Measurements from ENCODE around the gene SPATS1. TPM values are rescaled to one million over a fixed set of nuclear protein-coding genes. Genes with fewer than 3 reads are reported as not detected.

Gene SPATS1
- total RNA-seq, 1 experiment from 2014 or later, result not detected

- Mint-ChIP-seq H3K4me1 (peaks cover 18% of the 10 kb centered on the region), H3K27me3 (ENCODE audit: low read depth) (peaks cover 28% of the 10 kb centered on the region), H3K9me3 (no peaks in the 10 kb centered on the region), H3K4me3 (no peak overlapping the region), H3K27ac (no peak overlapping the region), H3K36me3 (no peaks in the 10 kb centered on the region)
- TF ChIP-seq ZSCAN18 (CRISPR knock-in tag; IDR thresholded peaks at IDR 0.05), result no peak
- TF ChIP-seq SOX15 (CRISPR knock-in tag; IDR thresholded peaks at IDR 0.05), result no peak
- no peak for TF ChIP-seq SMAD4 (CRISPR knock-in tag; IDR thresholded peaks at IDR 0.05)
- TF ChIP-seq, protein P1, sequence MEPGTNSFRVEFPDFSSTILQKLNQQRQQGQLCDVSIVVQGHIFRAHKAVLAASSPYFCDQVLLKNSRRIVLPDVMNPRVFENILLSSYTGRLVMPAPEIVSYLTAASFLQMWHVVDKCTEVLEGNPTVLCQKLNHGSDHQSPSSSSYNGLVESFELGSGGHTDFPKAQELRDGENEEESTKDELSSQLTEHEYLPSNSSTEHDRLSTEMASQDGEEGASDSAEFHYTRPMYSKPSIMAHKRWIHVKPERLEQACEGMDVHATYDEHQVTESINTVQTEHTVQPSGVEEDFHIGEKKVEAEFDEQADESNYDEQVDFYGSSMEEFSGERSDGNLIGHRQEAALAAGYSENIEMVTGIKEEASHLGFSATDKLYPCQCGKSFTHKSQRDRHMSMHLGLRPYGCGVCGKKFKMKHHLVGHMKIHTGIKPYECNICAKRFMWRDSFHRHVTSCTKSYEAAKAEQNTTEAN (CRISPR knock-in tag; IDR thresholded peaks at IDR 0.05), result no peak
- TF ChIP-seq ATF3 (CRISPR knock-in tag; conservative IDR thresholded peaks at IDR 0.05), result no peak
- TF ChIP-seq, protein P2, sequence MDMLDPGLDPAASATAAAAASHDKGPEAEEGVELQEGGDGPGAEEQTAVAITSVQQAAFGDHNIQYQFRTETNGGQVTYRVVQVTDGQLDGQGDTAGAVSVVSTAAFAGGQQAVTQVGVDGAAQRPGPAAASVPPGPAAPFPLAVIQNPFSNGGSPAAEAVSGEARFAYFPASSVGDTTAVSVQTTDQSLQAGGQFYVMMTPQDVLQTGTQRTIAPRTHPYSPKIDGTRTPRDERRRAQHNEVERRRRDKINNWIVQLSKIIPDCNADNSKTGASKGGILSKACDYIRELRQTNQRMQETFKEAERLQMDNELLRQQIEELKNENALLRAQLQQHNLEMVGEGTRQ (CRISPR knock-in tag; IDR thresholded peaks at IDR 0.05), result no peak
- TF ChIP-seq PREB (CRISPR knock-in tag; IDR thresholded peaks at IDR 0.05; ENCODE audit: borderline replicate concordance), result no peak
- TF ChIP-seq ATF1 (CRISPR knock-in tag; IDR thresholded peaks at IDR 0.05), result no peak
- no peak for TF ChIP-seq TP53 (CRISPR knock-in tag; IDR thresholded peaks at IDR 0.05)
- no peak for TF ChIP-seq NFE2L1 (CRISPR knock-in tag; IDR thresholded peaks at IDR 0.05)
- TF ChIP-seq, protein P3, sequence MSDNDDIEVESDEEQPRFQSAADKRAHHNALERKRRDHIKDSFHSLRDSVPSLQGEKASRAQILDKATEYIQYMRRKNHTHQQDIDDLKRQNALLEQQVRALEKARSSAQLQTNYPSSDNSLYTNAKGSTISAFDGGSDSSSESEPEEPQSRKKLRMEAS (CRISPR knock-in tag; IDR thresholded peaks at IDR 0.05), result no peak
- TF ChIP-seq, protein P4, sequence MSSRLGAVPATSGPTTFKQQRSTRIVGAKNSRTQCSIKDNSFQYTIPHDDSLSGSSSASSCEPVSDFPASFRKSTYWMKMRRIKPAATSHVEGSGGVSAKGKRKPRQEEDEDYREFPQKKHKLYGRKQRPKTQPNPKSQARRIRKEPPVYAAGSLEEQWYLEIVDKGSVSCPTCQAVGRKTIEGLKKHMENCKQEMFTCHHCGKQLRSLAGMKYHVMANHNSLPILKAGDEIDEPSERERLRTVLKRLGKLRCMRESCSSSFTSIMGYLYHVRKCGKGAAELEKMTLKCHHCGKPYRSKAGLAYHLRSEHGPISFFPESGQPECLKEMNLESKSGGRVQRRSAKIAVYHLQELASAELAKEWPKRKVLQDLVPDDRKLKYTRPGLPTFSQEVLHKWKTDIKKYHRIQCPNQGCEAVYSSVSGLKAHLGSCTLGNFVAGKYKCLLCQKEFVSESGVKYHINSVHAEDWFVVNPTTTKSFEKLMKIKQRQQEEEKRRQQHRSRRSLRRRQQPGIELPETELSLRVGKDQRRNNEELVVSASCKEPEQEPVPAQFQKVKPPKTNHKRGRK (CRISPR knock-in tag; IDR thresholded peaks at IDR 0.05; ENCODE audit: borderline replicate concordance), result no peak
- TF ChIP-seq ZNF416 (CRISPR knock-in tag; IDR thresholded peaks at IDR 0.05), result no peak
- no peak for TF ChIP-seq NR1H2 (CRISPR knock-in tag; IDR thresholded peaks at IDR 0.05)
- TF ChIP-seq, protein P5, sequence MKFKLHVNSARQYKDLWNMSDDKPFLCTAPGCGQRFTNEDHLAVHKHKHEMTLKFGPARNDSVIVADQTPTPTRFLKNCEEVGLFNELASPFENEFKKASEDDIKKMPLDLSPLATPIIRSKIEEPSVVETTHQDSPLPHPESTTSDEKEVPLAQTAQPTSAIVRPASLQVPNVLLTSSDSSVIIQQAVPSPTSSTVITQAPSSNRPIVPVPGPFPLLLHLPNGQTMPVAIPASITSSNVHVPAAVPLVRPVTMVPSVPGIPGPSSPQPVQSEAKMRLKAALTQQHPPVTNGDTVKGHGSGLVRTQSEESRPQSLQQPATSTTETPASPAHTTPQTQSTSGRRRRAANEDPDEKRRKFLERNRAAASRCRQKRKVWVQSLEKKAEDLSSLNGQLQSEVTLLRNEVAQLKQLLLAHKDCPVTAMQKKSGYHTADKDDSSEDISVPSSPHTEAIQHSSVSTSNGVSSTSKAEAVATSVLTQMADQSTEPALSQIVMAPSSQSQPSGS (CRISPR knock-in tag; IDR thresholded peaks at IDR 0.05; ENCODE audit: borderline replicate concordance, low read depth), result no peak
- TF ChIP-seq ARID4B (CRISPR knock-in tag; IDR thresholded peaks at IDR 0.05; ENCODE audit: borderline replicate concordance), result no peak
- TF ChIP-seq GTF2I (CRISPR knock-in tag; conservative IDR thresholded peaks at IDR 0.05), result no peak
- TF ChIP-seq E2F1 (CRISPR knock-in tag; IDR thresholded peaks at IDR 0.05), result no peak
- no peak for TF ChIP-seq SP1 (CRISPR knock-in tag; conservative IDR thresholded peaks at IDR 0.05)
- ATAC-seq (no peak), DNase-seq (ENCODE audit: low spot score) (no peak)
- CTCF ChIA-PET, result interaction anchor here (0.7 to 3.2 kb wide), 5 partner anchors 28 to 103 kb away, joined by 3 to 18 read pairs (median 8); partner anchors contain the start of genes AARS2 and TMEM151B
- POLR2A ChIA-PET, result interaction anchor here (0.6 to 1.2 kb wide), 2 partner anchors 71 to 332 kb away, joined by 3 read pairs; partner anchors contain the start of gene TMEM151B
Measured at GRCh38 chr6:44341095-44341890, 1.2 kb upstream of the SPATS1 start.
